ENCODE results near the gene ATP6V1B1. TPM values are rescaled to one million over a fixed set of nuclear protein-coding genes. Genes with fewer than 3 reads are reported as not detected.
A peak's percentile ranks its signal among the peaks of the same experiment; 100 is the strongest.

ATP6V1B1 gene
- not detected for total RNA-seq

- no peaks in the 10 kb centered on the region for H3K4me1 Mint-ChIP-seq
These were observed at the start of gene ATP6V1B1 for GRCh38 chr2:70935468-70936164. TSS of gene ATP6V1B1 (plus strand) at chr2:70935900. CDS start at chr2:70935955, 55 bp downstream.

DNA sequence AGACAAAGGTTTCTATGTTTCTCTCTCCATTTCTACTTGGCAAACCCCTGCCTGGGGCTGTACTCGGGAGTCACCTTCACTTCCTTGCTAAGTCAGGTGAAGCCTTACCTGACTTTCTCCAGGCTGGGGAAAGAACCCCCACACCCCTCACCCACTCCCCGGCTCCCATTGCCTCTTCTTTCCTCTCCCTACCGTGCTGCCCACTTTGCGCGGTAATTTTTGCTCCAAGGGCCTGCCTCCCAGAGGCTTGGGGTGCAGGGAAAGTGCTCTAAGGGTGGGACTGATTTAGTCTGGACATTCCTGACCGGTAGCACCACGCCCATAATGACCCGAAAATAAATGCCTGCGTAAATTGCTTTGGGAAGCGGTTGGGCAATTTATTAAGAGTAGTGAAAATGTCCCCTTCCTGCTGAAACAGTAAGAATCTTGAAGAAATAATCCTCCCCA is 49.1 kb upstream of the ATP6V1B1 start:
- H3K27ac Mint-ChIP-seq, result no peak overlapping the region

More at GRCh38 chr2:70935468-70936164, at the start of gene ATP6V1B1:
- Mint-ChIP-seq H3K9me3 (no peaks in the 10 kb centered on the region), H3K36me3 (ENCODE audit: low read depth) (no peaks in the 10 kb centered on the region), H3K27ac (no peak within 1 kb of the TSS), H3K4me3 (no peak within 1 kb of the TSS), H3K27me3 (peaks cover 10% of the 10 kb centered on the region)
- no peak for ATAC-seq (replicated peaks)

DNA sequence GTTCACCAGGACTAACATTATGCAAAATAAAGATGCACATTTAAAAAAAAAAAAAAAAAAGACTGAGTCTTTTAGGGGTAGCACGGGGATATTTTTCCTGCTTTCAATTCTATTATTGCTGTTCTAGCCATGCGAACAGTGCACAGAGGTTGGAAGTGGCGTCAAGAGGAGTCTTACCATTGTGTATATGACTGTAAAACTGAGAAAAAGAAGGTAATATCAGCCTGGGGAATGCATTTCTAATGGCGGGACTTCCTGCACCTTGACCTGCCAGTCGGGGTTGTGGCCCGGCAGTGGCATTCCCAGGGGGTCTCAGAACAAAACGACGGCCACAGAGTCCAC is 48.5 kb upstream of the ATP6V1B1 start:
- Mint-ChIP-seq H3K4me3 (peak overlapping the region; percentile 78), H3K27ac (no peak overlapping the region), H3K27me3 (peaks cover 75% of the 10 kb centered on the region), H3K36me3 (ENCODE audit: low read depth) (peaks cover 14% of the 10 kb centered on the region), H3K9me3 (no peaks in the 10 kb centered on the region), H3K4me1 (peaks cover 10% of the 10 kb centered on the region)
- ATAC-seq (replicated peaks), result no peak

More for the DNA sequence above, 49.1 kb upstream of the ATP6V1B1 start:
- peaks cover 10% of the 10 kb centered on the region for H3K4me1 Mint-ChIP-seq
- H3K36me3 Mint-ChIP-seq (ENCODE audit: low read depth), result peaks cover 14% of the 10 kb centered on the region
- no peak for ATAC-seq (replicated peaks)
- H3K27me3 Mint-ChIP-seq, result peaks cover 74% of the 10 kb centered on the region
- peak overlapping the region; percentile 78 for H3K4me3 Mint-ChIP-seq
- no peaks in the 10 kb centered on the region for H3K9me3 Mint-ChIP-seq

DNA sequence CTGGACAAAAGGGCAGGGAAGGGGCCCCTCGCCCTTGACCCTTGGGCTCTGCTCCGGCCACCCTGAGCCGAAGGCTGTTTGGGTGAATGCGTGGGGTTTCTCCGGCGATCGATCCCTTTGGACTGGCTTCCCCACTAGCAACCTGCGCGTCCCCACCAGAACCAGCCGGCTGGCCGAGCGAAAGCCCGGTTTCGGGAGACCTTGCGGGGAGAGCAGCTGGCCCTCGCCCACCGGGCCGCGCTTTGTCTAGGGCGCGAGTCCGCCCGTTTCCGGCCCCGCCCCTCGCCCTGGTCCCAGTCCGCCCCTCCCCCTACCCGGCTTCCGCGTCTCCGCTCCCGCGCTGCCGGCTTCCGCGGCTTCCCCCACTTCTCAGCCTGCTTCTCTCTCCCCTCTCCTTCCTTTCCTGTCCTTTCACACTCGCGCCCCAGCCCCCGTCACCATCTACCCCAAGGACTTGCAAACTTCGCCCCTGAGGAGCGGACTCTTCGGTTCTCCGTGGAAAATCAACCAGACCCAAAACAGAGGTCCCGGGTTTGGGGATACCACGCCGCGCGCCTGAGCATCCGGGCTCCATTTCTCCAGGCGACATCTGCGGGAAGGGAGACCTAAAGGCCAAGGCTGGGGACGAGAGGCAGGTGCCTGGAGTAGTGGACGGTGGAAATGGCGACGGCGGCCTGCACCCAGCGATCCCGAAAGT is 48.0 kb upstream of the ATP6V1B1 start:
- ATAC-seq (replicated peaks), result peak; percentile 72
- Mint-ChIP-seq H3K27me3 (peaks cover 72% of the 10 kb centered on the region), H3K4me1 (peaks cover 10% of the 10 kb centered on the region), H3K27ac (no peak overlapping the region), H3K9me3 (no peaks in the 10 kb centered on the region), H3K36me3 (ENCODE audit: low read depth) (peaks cover 14% of the 10 kb centered on the region), H3K4me3 (peak overlapping the region; percentile 78)

DNA sequence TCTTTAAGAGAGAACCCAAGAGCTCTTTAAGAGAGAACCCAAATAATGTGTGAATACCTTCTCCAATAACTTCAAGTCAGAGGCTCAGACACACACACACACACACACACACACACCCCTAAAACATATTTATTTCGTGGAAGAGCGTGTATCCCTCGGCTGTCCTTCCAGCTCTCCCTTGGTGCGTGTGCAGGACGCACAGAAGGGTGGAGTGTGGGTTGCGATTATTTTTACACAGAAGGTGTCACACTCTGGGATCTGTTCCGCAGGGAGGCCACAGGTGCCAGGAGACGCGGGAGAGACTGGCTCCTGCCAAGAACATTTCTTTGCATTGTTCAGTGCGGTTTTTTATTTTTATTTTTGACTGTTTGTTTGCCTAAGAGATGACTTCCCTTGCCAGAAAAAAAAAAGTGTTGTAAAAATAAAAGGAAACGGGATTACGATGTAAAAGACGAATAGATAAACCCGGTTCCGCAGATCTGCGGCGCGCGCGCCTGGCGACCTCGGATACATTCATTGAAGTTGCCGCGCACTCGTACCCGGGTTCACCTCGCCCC is 47.3 kb upstream of the ATP6V1B1 start:
- no peak for ATAC-seq (replicated peaks)
- no peak overlapping the region for H3K27ac Mint-ChIP-seq
- H3K36me3 Mint-ChIP-seq (ENCODE audit: low read depth), result peaks cover 14% of the 10 kb centered on the region
- H3K4me1 Mint-ChIP-seq, result peaks cover 10% of the 10 kb centered on the region
- H3K27me3 Mint-ChIP-seq, result peaks cover 70% of the 10 kb centered on the region
- H3K9me3 Mint-ChIP-seq, result no peaks in the 10 kb centered on the region
- peak overlapping the region; percentile 78 for H3K4me3 Mint-ChIP-seq

GRCh38 chr2:70888923-70889715 is 46.6 kb upstream of the ATP6V1B1 start:
- Mint-ChIP-seq H3K27ac (no peak overlapping the region), H3K27me3 (peaks cover 70% of the 10 kb centered on the region), H3K4me1 (peaks cover 10% of the 10 kb centered on the region), H3K9me3 (no peaks in the 10 kb centered on the region), H3K4me3 (peak overlapping the region; percentile 78), H3K36me3 (ENCODE audit: low read depth) (peaks cover 14% of the 10 kb centered on the region)
- no peak for ATAC-seq (replicated peaks)

- Mint-ChIP-seq H3K4me3 (no peak overlapping the region), H3K36me3 (ENCODE audit: low read depth) (peaks cover 14% of the 10 kb centered on the region), H3K27ac (no peak overlapping the region), H3K27me3 (peaks cover 70% of the 10 kb centered on the region), H3K9me3 (no peaks in the 10 kb centered on the region), H3K4me1 (peaks cover 10% of the 10 kb centered on the region)
- ATAC-seq (replicated peaks), result no peak
These were observed 46.0 kb upstream of the ATP6V1B1 start for GRCh38 chr2:70889716-70890037.

DNA sequence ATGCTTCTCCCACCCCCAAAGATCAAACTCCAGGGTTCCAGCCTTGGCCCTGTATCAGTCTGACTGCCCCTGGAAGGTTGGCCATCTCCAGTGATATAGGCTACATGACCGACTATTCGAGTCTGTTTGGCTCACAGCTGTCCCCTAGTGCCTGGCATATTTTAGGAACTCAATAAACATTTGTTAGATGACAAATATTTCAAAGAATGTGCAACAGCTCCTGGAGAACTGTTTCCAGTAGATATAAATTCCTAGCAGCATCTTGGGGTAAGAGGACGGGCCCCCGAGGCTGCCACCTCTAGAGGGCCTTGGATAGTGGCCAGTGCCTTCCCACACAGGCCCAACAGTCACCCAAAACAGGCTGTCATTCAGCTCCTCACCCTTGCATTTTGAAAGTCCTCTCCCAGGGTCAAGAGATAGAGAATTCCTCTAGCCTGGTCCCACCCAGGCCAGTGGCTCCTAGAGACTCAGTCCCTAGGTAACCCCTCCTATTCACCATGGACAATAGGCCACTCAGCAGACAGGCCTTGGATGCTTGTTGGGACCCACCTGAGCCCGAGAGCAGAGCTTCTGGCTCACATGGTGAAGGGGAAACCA is 45.1 kb upstream of the ATP6V1B1 start:
- Mint-ChIP-seq H3K36me3 (ENCODE audit: low read depth) (peaks cover 14% of the 10 kb centered on the region), H3K4me1 (peaks cover 10% of the 10 kb centered on the region), H3K9me3 (no peaks in the 10 kb centered on the region), H3K27me3 (peaks cover 70% of the 10 kb centered on the region), H3K27ac (no peak overlapping the region), H3K4me3 (no peak overlapping the region)
- no peak for ATAC-seq (replicated peaks)

GRCh38 chr2:70891572-70892357 is 43.9 kb upstream of the ATP6V1B1 start:
- Mint-ChIP-seq H3K36me3 (ENCODE audit: low read depth) (peaks cover 12% of the 10 kb centered on the region), H3K9me3 (no peaks in the 10 kb centered on the region), H3K4me1 (peaks cover 11% of the 10 kb centered on the region), H3K27ac (no peak overlapping the region), H3K4me3 (no peak overlapping the region), H3K27me3 (peaks cover 73% of the 10 kb centered on the region)
- no peak for ATAC-seq (replicated peaks)

DNA sequence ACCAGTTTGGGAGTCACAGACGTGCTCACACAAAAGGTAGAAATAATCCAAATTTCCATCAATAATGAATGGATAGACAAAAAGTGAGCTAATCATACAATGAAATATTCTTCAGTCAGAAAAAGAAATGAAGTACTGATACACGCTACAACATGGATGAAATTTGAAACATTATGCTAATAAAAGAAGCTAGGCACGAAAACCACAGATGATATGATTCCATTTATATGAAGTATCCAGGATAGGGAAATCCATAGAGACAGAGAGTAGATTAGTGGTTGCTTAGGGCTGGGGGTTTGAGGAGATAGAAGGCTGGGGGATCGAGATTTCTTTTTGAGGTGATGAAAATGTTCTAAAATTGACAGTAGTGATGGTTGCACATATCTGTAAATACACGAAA is 43.0 kb upstream of the ATP6V1B1 start:
- Mint-ChIP-seq H3K27ac (no peak overlapping the region), H3K4me1 (peaks cover 12% of the 10 kb centered on the region), H3K27me3 (peaks cover 76% of the 10 kb centered on the region), H3K9me3 (no peaks in the 10 kb centered on the region), H3K4me3 (no peak overlapping the region), H3K36me3 (ENCODE audit: low read depth) (peaks cover 7% of the 10 kb centered on the region)
- no peak for ATAC-seq (replicated peaks)

DNA sequence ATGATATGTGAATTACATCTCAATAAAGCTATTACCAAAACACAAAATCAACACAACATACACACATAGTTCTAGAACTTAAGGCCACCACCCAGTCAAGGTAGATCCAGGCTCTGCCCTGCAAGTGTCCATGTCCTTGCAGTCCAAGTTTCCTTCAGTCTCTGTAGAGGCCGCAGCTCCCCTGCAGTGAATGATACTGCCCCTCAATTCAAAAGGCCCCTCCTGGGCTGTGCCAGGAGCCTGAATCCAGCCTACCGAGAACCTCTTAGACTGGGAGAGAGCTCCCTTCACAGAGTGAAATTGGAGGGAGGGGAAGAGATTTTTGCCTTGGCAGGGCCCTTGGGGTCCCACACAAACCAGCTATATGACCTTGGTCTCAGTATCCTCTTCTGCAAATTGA is 42.5 kb upstream of the ATP6V1B1 start:
- Mint-ChIP-seq H3K27me3 (peaks cover 76% of the 10 kb centered on the region), H3K9me3 (no peaks in the 10 kb centered on the region), H3K36me3 (ENCODE audit: low read depth) (peaks cover 7% of the 10 kb centered on the region), H3K4me3 (no peak overlapping the region), H3K27ac (no peak overlapping the region), H3K4me1 (peaks cover 12% of the 10 kb centered on the region)
- ATAC-seq (replicated peaks), result no peak

DNA sequence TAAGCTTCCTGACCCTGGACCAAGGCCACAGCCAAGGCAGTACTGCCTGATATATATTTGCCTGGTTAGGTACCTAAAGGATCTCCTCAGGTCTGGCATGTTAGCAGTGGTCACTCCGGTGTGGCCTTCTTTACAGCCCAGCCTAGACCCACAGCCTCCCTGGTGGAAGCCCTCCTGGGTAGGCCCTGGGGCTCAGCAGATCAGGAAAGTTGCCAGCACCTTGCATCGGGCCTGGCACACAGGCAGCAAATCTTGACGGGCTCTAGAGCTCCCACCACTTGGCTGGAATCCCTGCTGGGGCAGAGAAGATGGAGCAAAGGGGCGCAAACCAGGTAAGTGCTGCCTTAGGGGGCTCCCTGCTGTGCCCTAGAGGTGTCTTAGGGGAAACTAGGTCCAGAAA is 40.9 kb upstream of the ATP6V1B1 start:
- Mint-ChIP-seq H3K9me3 (no peaks in the 10 kb centered on the region), H3K4me3 (no peak overlapping the region), H3K4me1 (peaks cover 12% of the 10 kb centered on the region), H3K27me3 (peaks cover 78% of the 10 kb centered on the region), H3K27ac (no peak overlapping the region), H3K36me3 (ENCODE audit: low read depth) (no peaks in the 10 kb centered on the region)
- ATAC-seq (replicated peaks), result no peak

DNA sequence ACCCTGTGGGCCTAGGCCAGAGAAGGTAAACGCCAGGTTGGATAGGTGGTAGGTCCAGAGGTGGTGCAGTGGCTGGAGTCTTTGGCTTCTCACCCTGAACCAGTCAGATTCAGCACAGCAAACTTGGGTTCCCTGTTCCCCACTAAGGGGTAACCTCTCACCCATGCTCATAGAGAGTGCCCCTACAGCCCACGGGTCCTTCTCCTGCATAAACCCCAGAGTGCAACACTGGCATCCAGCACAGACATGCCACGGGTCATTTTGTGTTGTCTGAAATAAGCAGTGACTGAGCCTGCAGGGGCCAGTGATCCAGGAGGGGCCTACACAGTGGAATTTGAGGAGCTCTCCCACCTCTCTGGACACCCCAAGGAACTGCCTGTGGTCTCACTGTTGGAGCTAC is 40.5 kb upstream of the ATP6V1B1 start:
- Mint-ChIP-seq H3K36me3 (ENCODE audit: low read depth) (no peaks in the 10 kb centered on the region), H3K4me1 (peaks cover 12% of the 10 kb centered on the region), H3K9me3 (no peaks in the 10 kb centered on the region), H3K27me3 (peaks cover 81% of the 10 kb centered on the region), H3K27ac (no peak overlapping the region), H3K4me3 (no peak overlapping the region)
- no peak for ATAC-seq (replicated peaks)

Measured in activated T-helper 17 cell treated with anti-CD3 and anti-CD28 coated beads, Interleukin-2, amount 50 U/mL, for 72 hours (primary cell).